ELF-1 (cell line): ENCODE data around the gene TADA2B.
"Not testable (repeated sequence)": the region's sequence is repeated elsewhere in the genome, so short reads cannot be mapped to it uniquely, and the experiment has no call there.

Source experiments
- DNase-seq: peaks from one replicate; pipeline ENCODE4 v3.0.0-alpha.2; 2016; ENCODE audit warnings: low read depth, low spot score

The TADA2B gene

DNA sequence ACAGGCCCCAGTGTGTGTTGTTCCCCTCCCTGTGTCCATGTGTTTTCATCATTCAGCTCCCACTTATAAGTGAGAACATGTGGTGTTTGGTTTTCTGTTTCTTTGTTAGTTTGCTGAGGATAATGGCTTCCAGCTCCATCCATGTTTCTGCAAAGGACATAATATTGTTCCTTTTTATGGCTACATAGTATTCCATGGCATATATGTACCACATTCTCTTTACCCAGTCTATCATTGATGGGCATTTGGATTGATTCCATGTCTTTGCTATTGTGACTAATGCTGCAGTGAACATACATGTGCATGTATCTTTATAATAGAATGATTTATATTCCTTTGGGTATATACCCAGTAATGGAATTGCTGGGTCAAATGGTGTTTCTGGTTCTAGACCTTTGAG, 36.3 kb downstream of the TADA2B start:
- DNase-seq, result not testable (repeated sequence)

- DNase-seq, result not testable (repeated sequence)
Observed at GRCh38 chr4:7079909-7080308, 36.7 kb downstream of the TADA2B start.

DNA sequence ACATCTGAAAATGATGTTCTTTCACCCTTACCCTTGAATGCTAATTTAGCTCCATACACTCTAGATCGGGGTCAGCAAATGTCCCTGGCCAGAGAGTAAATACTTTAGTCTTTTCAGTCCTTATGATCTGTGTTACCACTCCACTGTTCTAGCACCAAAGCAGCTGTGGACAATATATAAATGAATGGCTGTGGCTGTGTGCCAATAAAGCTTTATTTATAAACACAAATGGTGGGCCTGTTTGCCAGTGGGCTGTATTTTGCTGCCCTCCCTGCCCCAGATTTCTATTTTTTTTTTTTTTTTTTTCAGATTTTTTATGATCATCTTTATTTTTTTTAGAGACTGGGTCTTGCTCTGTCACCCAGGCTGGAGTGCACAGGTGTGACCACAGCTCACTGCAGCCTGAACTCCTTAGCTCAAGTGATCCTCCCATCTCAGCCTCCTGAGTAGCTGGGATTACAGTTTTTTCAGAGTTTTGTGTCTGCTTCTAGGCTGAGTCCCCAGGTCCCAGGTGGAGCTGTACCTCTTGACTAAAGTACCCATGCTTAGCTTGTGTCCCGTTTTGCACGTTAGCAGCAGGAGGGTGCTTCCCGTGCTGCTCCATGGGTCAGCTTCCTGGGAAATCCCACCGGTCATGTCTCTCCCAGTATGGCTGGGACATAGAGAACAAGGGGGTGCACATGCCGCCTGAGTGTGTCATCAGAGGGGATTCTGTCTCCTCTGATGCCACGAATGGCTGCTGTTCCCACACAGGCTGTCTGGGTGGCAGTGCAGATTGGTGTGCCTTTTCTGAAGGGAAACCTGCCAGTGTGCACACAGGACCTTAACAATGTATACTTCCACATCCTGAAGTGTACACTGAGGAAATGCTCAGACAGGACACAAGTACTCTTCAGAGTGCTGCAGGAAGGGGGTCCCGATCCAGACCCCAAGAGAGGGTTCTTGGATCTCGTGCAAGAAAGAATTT, 40.7 kb downstream of the TADA2B start:
- no peak for DNase-seq

GRCh38 chr4:7084564-7084961, 41.4 kb downstream of the TADA2B start:
- not testable (repeated sequence) for DNase-seq

GRCh38 chr4:7086384-7086783, 43.2 kb downstream of the TADA2B start:
- DNase-seq, result no peak

DNA sequence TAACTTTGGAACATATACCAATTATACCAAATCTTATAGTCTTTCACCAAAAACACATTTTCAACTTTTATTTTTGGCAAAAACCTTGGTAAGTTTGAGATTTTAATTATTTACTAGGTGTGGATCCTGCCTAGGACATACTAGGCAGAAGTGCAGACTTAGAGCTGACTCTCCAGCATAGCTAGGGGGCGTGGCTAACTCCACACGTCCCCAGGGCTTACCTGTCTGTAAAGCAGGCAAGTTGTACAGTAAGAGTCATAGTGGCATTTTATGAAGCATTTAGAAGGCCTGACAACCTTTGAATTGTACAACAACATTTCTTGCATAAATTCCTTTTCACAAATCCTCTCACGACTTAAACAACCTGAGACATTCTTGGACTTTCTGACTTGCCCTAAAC, 43.9 kb downstream of the TADA2B start:
- no peak for DNase-seq

DNA sequence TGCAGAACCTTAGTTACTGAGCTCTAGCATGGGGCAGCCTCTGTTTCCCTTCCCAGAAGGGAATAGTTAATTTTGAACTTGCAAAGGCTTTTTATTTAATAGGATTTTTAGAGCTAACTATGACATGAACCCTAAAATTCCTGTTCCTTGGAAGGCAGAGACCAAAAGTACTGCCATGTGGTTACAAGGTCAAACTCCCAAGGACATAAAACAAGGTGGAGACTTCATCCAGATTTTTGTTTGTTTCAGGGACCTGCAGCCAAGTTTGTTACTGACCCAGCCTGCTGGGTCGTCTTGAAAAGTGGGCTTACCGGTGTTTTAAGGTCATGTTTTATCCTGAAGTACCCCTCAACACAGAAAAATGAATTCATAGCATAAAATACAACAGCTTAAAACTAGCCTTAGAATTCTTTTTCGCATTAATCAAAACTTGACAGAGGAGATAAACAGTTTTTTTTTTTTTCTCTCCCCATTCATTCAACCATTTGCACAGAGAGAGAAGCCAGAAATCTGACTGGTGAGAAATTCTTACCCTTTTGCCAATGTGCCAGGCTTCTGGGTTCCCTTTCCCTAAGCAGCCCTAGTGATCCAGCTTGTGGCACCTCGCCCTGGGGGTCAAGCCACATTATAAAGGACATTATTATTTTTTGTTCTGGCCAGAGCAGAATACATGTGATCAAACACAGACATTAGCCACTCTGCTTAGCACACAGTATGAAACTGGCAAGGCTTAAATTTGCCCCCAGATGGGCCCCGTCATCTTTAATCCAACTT, 46.2 kb downstream of the TADA2B start:
- DNase-seq, result no peak

DNA sequence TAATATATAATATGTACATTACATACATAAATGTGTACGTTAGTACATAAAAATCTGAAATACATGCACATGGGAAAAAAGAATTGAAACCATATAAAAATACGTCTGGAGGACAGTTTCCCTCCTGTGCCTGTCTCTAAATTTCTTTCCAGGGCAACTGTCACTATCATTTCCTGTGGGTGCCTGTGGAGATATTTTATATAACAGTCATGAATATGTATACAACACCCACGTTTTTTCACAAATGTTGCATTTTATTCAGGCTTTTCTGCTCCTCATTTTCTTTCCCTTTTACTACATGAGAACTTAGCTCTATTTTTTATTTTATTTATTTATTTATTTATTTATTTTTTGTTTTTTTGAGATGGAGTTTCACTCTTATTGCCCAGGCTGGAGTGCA, 48.9 kb downstream of the TADA2B start:
- DNase-seq, result no peak

GRCh38 chr4:7094916-7095315, 51.7 kb downstream of the TADA2B start:
- no peak for DNase-seq

- DNase-seq, result no peak
Observed at GRCh38 chr4:7095611-7096155, 52.5 kb downstream of the TADA2B start.

- DNase-seq, result no peak
Observed at GRCh38 chr4:7096236-7096635, 53.1 kb downstream of the TADA2B start.

- peak; percentile 90 for DNase-seq
Observed at GRCh38 chr4:7101692-7102515, 58.7 kb downstream of the TADA2B start.

- not testable (repeated sequence) for DNase-seq
Observed at GRCh38 chr4:7102516-7102909, 59.3 kb downstream of the TADA2B start.

DNA sequence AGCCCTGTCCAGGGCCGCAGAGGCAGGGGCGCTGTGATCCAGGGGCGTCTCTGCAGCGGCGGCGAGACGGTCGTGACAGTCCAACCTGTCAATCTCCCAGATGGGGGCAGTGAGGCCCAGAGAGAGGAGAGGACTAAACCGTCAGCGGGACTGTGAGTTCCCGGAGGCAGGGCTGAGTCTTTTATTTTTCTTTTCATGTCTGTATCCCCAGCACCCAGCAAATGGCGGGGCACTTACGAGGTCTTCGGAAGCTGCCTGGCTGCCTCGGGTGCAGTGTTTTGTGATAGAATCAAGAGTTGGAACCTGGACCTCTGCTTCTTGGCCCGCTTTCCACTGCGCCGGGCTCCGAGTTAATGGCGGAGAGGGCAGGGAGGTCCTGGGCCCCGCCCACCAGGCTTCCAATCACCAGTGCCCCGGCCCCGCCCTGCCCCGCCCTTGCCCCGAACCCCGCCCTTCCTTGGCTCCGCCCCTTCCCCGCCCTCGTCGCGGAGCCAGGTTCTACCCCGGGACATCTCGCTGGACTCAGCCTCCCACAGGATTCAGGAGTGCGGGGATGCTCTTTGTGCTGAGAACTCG, 59.9 kb downstream of the TADA2B start:
- peak; percentile 85 for DNase-seq

DNA sequence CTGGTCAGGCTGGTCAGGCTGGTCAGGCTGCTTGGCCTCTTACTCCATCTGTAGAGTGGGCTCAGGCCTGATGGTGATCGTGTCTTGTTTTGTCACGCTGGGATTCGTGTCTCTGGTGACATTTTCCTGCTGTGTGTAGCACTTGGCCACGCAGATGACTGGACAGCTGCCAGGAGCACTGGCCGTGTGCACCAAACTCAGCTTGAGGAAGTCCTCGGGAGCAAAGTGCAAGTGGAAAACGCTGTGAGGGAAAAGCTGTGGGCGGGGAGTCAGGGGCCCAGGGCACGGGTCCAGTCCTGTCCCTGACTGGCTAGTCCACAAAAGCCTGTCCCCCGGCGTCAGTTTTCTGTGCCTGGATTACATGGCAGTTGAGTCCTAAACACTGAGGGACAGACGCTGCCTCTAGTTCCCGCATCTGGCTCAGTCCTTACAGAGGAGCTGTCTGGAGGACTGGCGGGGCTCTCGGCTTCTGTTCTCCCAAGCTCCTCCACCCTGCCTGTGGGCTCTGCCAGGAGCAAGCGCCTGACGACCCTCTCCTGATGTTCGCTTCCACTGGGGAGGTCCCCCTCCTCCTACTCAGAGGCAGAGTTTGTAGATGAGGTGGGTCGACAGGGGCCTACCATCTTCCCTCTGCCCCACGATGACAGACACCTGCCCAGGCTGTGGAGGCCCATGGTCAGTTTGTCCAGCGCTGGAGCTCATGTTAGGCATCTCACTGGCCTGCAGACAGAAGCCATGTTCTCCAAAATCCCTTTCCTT, 60.6 kb downstream of the TADA2B start:
- DNase-seq, result peak; percentile 43

DNA sequence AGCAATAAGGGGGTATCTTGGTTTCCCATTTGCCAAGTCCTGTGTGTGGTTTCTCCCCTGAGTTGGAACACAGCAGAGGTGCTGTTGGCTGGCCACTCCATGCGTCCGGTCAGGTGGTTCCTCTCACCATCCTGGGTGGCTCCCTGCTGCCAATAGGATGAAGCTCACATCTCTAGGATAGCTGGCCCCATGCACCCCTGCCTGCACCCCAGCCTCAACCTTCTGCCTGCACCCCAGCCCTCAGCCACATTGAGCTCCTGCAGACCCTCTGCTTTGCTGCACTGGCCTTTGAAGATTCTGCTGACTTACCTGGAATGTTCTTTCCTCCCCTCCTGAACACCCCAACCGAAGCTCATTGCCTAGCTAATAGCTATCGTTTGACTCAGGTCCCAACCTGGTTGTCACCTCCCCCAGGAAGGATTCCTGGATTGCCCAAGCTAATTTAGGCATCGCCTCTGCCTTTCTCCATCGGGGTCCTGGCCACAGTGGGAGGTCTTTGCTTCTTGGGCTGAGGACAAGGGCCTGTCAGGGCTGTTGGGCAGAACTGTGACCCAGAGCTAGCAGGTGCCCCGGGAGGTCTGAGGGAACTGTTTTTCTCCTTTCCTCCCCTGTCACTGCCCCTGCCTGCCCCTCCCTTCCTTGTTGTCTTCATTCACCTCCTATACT, 61.3 kb downstream of the TADA2B start:
- no peak for DNase-seq

DNA sequence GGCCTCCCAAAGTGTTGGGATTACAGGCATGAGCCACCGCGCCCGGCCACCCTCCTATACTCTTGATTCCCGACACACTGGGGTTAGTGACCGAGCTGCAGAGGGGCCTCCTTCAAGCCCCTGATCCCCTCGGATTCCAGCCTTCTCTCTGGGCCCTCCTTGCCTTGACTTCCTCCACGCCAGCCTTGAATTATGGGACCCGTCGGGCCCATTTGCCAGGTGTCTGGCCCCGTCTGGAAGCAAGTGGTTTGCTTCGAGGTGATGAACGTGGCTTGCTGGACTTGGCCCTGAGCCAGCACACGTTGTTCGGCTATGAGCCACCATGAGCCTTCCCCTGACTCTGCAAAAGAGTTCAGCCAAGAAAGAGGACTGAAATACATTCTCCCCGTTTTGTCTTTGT, 62.1 kb downstream of the TADA2B start:
- no peak for DNase-seq

GRCh38 chr4:7107166-7107905, 64.2 kb downstream of the TADA2B start:
- no peak for DNase-seq
